GM21529 (cell line): Measurements from ENCODE around the gene TRIM7.

Experiments
- ATAC-seq: cut with Tn5 transposase; IDR thresholded peaks from one replicate; pipeline ENCODE4 v1.9.1; 2021; ENCODE audit not compliant: unreplicated experiment

Gene TRIM7

DNA sequence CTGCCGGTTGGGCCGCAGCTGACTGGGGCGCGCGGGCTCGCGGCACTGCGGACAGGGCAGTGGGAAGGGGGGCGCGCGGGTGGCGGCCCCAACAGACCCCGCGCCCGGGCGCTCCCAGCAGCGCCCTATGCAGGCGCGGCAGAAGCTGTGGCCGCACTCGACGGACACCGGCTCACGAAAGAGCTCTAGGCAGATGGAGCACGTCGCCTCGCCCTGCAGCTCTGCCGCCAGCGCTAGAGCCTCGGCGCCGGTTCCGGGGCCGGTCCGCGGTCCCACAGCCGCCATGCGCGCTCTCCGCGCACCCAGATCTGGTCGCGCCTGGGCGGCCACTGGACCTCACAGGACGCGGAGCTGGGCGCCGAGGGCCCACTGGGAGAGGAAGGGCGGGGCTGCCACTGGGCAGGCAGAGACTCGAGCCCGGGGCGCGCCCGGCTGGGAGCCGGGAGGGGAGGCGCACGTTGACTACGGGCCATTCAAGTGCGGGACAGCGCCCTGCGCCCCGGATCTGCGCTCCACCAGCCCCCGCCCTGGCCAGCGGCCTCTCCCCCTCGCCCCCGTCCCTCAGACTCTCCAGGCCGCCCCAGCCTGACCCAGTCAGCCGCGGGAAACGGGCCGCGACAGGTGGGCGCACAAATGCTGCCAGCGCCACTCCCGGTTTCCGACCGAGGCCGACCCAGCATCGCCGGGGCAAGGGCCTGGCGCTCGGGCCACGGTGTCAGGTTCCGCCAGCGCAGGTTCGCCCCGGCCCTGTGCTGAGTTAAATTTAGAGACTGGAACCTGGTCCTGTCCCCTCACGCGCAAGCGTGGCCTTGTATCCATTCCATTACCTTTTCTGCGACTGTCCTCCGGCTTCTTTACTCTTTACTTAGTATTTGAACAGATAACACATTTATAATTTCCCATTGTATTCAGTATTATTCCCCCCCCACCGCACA lies at the start of gene TRIM7:
Gene TRIM7, minus strand, starts transcription at position 371 of the 935 bp plus-strand sequence. Its CDS starts 86 bp downstream, at position 285.
- ATAC-seq = no peak

DNA sequence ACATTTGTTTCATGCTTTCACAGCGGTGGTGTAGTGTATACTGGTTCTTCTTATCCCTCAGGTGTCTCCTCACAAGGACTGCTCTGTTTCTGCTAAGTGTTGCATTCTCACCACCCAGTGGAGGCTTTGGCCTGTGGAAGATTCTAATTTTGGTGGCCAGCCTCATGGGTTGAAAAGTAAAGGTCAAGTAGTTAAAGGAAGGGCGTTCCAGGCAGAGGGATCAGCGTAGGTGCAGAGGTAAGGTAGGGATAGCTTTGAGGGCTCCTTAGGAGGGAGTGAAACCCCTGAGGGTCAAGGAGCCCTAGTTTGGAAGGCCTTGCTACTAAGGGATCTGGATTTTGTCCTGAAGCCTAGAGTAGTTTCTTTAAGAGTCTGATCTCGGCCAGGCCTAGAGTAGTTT lies 43.3 kb upstream of the TRIM7 start:
- no peak for ATAC-seq

DNA sequence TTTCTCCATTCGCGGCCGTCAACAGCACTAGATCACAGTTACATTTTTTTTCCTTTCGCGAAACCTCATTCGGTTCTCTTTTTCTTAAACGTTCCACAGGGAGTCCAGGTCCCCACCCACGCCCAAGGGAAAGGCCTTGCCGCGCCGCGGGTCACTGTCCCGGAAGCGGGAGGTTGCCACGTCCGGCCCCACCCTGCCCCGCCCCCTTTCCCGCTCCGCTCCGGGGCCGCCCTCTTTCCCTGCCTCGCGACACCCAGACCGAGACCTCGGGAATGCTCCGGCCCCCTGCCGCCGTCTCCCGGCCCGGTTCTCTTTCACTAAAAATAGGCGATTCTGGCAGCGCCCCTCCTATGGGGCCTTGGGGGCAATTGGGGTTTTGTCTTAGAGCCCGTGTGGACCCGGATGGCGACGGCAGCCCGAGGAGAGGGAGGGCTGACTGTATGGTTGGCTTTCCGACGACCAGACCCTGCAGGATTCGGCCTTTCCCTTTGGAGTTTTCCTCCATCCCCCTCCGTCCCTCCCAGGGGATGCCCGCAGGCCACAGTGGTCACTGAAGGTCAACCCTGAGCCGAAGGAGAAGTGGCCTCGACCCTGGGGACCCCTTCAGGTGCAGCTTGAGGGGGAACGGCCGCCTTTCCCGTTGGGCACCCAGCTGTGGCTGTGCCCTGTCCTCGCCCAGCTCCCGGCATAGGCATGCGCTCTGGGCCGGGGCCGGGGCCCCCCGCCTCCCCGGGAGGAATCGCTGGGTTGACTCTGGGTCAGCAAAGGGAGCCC lies 41.5 kb upstream of the TRIM7 start:
- ATAC-seq = peak; percentile 44

DNA sequence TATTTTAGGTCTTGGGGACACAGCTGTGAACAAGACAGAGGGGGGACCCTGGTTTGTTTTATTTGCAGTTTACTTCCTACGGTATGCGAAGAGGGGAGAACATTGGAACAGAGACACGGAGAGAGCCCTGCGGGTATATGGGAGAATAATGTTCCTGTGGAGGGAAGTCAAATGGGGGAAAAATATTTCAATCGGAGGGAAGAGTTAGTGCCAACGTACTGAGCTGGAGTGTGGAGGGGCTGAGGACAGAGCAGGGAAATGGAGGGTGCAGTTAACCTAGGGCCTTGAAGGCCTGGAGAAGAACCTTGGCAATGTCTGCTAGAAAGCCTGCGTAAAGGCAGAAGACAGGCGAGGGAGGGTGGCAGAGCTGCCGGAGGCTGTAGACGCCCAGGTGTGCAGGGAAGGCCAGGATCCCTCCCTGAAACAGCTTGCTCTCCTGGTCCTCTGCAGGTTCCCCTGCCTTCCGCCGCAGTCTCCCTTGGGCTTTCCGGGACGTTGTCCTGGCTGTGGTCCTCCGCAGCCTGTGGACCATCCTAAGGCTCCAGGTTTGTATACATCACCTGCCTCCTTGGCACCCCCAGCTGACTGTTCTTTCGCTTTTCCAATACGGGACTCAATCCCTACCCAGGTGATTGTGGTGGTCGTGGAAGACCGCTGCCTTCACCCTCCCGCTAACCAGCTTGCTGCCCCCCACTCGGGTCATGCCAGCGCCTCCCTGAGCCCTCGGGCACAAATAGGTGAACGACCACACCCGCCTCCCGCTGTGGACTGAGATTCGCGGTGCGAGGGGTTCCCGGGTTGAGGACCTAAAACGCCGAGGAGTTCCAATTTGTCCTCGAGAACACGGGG lies 40.7 kb upstream of the TRIM7 start:
- ATAC-seq = peak; percentile 5

DNA sequence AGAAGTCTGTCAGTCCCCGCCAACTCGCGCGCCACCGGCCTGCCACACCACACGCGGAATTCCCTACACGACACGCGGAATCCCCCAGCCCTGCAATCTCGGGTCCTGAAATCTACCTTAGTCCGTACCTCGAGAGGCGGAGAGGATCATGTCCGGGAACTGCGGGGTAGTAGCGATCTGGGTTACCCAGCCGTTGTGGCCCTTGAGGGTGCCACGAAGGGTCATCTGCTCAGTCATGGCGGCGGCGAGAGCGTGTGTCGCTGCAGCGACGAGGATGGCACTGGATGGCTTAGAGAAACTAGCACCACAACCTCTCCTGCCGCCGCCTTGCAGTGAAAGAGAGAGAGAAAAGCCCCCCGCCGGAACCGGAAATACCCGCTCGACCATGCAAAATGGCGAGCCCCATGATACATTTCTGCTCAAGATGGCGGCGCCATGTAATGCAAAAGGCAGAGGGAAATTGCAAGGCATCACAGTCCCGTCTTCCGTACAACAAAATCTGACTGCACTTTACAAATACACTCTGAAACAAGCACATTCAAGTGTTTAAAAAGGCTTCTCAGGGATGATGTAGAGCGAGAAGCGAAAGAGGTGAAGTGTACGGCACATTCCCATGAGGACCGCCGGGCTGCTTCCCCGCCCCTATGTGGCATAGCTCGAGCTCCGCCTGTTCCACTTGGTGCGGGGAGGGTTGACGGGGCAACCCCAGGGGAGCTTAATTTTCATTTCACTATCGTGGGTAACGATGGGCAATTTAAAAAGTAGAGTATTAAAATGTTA lies 38.8 kb upstream of the TRIM7 start, which contains the start of gene RACK1:
Gene RACK1, minus strand, starts transcription at position 343 of the 780 bp plus-strand sequence. Its CDS starts 106 bp downstream, at position 237.
- peak; percentile 58 for ATAC-seq

DNA sequence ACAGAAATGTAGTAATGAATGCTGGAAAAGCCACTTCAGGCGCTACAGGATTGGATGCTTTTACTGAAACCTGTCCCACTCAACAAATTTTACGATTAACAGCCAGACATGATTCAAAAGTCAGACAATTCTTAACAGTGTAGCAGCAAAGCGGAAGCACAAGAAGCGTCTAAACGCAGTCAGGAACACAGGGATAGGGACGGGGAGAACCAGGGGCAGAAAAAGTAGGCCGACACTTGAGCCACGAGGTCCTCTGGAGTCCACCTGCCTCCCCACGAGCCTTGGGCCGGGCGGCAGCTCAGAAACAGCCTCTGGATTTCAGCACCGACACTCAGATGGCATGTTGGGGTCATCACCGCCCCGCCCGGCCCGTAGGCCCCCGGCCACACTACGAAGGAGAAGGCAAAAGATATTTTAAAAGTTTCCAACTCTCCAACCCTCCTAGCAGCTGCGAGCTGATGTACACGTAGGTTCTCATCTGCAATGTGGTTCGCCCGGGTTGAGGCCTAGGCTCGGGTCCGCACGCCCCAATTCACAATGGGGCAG lies 38.1 kb upstream of the TRIM7 start:
- ATAC-seq = no peak

DNA sequence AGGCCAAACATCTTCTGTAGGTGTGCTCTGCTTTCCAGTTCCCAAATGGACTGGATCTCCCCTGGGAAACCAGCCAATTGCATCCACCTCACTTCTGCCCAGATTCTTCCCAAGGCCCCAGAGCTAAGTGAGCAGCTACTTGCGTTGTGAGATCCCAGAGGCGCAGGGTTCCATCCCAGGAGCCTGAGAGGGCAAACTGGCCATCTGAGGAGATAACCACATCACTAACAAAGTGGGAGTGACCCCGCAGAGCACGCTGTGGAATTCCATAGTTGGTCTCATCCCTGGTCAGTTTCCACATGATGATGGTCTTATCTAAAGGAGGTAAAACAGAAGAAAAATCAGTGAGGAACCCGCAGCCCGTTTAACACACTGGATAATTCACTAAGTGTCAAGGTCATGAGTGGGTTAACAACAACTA lies 37.0 kb upstream of the TRIM7 start:
- ATAC-seq = no peak

DNA sequence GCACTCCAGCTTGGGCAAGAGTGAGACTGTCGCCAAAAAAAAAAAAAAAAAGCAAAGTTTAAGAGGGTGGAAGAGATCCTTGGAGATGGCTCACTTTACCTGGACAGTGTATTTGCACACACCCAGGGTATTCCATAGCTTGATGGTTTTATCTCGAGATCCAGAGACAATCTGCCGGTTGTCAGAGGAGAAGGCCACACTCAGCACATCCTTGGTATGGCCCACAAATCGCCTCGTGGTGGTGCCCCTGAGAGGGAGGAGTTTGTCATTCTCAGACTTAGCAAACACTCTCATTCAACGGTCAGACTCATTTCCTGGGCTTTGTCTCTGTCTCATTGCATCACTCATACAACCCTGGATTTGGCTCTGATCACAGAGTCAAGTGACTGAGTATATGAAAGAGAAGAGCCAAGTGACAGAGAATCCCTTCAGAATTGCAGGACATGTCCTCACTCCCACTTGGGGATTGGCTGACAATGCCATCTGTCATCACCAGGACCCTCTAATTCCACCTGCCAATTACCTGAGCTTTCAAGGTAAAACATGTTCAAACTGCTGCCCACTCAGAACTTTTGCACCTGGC lies 36.5 kb upstream of the TRIM7 start:
- ATAC-seq = no peak

DNA sequence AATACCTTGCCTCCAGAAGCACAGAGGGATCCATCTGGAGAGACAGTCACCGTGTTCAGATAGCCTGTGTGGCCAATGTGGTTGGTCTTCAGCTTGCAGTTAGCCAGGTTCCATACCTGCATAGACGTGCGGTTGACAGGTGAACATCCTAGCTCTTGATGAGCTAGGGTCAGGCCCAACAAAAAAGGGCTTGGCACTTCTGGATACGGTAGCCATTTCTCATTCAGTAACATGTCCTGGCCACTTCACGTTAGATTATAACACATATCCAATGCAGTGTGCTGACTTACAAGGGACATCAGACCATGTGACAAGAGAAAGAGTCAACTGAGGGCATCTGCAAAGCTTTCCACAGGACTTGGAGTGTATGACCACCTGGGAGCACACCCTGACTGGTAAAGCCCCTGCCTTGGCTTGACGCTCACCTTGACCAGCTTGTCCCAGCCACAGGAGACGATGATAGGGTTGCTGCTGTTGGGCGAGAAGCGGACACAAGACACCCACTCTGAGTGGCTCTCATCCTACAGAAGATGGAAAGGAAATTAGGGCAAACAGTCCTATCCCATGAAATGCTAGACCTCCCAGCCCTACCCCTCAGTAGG lies 34.2 kb upstream of the TRIM7 start:
- no peak for ATAC-seq

DNA sequence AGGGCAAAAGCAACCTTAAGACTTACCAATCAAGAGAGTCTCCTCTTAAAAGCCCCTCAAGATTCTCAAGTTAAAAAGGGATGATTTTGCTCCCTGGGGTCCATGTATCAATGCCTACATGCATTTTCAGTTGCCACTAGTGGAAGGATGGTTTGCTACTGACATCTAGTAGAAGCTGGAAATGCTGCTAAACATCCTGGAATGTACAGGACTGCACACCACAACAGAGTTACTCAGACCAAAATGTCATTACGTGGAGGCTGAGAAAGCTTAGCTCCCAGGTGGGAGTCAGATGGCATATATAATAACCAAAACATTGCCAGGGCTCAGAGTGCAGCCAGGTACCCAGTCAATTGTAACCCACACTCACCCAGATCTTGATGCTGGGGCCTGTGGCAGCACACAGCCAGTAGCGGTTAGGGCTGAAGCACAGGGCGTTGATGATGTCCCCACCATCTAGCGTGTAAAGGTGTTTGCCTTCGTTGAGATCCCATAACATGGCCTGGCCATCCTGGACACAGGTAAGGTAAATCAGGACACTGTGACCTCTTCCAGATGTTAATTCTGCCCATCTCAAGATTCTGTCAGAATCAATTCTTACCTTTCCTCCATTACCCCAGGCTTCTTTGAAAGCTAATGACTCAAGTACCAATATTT lies 32.9 kb upstream of the TRIM7 start:
- no peak for ATAC-seq

DNA sequence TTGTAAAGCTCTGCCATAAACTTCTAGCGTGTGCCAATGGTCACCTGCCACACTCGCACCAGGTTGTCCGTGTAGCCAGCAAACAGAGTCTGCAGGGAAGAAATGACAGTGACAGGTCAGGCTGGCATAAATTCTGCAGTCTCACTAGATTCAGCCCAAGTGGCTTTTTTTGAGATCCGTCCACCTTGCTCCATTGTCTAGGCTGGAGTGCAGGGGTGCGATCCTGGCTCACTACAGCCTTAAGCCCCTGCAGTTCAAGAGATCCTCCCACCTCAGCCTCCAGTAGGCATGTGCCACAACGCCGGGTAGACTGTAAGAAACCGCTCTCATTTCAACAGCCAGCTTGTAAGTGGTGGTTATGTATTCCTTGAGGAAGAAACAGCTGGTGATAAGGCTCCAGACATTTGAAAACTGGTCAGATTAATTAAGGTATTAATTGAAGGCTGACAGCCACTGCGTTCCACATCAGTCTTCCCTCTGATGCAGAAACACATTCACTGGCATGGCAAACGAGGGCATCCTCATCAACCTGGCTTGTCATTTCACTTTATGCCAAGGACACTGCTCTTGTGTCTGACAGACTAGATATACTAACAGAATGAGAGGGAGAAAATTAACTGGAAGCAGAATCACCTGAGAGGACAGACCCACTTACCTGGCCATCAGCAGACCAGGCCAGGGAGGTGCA lies 32.1 kb upstream of the TRIM7 start:
- no peak for ATAC-seq

DNA sequence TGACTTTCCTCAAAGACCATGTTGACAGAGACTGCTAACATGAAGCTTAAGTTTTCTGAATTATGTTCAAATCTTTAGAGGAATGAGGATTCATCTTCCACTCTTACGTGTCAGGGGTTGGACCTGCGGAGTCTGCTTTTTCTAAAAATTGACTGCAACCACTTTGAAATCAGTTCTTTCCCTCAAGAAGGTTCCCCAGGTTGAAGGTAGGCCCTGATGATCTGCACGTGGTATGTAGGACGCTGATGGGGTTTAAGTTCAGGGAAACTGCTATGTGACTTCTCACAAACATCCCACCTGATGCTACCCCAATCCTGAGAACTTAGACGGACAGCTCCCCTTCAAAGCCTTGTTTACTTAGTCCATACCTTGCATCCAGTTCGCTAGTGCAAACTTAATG lies 31.5 kb upstream of the TRIM7 start:
- ATAC-seq = no peak

DNA sequence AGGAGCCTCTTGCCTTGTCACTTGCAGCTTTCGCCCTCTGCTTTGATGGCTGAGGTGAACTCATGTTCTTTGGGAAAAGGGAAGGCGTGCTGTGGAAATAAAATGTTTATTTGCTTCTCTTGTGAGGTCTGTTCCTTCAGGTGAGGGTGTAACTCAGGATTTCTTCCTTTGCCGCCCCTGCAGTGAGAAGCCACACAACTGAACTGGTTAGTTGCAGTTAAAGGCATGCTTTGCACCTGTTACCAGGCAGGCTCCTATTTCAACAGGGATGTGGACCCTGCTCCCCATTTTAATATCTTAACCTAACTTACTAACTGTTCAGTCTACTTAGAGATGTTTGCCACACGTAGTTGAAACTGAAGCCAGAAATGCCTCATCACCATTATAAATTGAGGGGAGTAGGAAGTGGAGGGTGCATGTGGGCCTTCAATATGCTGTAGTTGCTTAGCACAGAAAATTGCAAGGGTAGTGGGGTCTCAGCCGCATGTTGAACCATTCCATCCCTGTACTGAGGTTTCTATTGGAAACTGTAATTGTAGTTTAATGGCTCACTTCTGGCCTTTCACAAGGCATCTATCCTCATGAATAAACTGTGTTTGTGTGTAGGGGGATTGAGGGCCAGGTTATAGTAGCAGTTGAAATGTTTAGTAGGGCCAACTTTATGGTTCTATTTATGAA lies 30.8 kb upstream of the TRIM7 start:
- ATAC-seq = no peak

DNA sequence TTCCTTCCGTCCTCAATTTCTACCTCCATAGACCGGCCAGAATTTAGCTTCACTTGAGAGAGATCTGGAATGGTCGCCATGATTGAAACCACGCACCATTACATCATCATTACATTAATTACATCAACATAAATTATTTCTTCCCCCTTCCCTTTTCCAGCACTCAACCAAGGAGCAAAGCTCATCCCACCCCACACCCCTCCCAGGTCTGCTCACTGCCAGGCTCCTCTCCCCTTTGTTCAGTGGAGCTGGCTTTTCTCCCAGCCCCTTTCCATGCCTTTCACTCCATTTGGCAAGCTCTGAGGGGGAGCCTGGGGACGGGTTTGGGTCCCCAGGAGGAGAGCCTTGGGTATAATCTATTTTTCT lies 30.3 kb upstream of the TRIM7 start:
- ATAC-seq = no peak

DNA sequence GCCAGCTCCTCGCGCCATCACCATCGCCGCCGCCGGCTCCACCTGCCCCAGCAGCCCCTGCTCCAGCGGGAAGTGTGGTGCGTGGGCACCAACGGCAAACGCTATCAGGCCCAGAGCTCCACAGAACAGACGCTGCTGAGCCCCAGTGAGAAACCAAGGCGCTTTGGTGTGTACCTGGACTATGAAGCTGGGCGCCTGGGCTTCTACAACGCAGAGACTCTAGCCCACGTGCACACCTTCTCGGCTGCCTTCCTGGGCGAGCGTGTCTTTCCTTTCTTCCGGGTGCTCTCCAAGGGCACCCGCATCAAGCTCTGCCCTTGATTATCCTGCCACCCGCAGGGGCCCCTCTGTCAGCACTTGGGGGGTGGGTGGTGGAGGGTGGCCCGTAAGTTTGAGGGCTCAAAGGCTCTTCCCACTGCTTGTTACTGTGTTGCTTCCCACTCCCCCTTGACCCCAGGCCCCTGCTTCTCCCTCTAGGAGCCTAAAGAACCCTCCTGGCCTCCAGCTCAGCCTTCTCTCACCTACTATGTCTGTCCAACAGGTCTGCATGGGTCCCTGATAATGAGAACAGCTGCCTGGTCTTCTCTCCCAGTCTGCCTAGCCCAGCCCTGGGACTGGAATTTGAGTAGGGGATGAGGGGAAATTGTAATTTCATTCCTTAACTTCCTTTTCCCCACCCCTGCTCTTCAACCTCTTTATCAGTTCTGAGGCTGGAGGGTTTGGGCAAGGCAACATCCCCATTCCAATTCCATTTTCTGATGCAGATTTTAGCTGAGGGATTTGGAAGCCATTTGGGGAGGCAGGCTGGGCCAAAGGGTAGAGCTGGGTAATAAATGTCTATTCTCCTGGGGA lies 29.7 kb upstream of the TRIM7 start:
- ATAC-seq = no peak

DNA sequence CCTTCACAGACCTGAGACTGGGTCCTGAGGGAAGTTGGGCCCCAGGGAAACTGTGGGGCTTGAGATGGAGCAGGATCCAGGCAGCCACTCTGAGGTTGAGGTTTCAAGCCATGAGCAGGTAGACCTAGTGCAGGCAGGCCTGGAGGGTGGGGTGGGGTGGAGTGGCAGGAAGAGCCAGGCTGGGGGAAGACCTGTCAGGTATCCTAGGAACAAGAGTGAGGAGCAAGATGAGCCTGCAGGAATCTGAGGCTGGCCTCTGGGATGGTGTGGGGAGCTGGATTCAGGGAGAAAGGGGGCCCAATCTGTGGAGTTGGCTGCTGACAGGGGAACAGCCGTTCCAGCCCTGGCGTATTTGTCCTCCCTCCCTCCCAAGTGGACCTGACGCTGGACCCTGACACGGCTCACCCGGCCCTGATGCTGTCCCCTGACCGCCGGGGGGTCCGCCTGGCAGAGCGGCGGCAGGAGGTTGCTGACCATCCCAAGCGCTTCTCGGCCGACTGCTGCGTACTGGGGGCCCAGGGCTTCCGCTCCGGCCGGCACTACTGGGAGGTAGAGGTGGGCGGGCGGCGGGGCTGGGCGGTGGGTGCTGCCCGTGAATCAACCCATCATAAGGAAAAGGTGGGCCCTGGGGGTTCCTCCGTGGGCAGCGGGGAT lies 28.9 kb upstream of the TRIM7 start:
- ATAC-seq = no peak
